HG03135 (cell line): ENCODE results near the gene MAP4K3.
A peak's percentile ranks its signal among the peaks of the same experiment; 100 is the strongest.
"Not testable (repeated sequence)": the region's sequence is repeated elsewhere in the genome, so short reads cannot be mapped to it uniquely, and the experiment has no call there.

Experiments
- ATAC-seq: cut with Tn5 transposase; IDR thresholded peaks from one replicate; pipeline ENCODE4 v1.9.1; 2021; ENCODE audit warnings: mild to moderate bottlenecking, moderate library complexity; ENCODE audit not compliant: unreplicated experiment

The MAP4K3 gene

DNA sequence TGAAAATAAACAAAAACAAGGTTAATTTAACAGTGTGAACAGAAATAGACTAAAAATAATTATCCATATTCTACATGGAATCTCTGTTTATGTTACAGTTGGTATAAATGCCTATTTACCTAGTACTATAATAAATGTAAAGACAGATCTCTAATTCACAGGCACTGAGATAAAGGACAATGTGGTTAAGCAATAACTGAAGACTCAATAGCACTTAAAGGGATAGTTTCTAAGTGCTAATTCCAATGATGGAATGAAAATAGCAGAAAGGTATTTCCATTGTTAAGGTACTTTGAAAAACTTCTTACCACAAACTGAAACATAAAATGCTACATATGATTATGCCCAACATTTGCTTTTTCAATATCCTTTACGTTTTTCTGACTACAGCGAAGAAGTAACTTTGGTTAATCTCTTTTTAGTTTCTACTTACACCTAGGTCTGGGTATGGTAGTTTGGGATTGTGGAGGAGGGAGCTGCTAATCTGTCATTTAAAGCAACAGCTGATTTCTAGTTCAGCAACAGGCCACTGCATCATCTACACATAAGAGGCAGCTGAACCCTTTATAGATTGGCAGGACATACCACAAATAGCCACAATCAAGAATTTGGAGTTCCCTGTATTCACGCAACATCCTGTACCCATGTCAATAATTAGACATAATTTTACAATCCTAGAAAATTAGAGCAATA, 27.2 kb downstream of the MAP4K3 start:
- ATAC-seq: no peak

DNA sequence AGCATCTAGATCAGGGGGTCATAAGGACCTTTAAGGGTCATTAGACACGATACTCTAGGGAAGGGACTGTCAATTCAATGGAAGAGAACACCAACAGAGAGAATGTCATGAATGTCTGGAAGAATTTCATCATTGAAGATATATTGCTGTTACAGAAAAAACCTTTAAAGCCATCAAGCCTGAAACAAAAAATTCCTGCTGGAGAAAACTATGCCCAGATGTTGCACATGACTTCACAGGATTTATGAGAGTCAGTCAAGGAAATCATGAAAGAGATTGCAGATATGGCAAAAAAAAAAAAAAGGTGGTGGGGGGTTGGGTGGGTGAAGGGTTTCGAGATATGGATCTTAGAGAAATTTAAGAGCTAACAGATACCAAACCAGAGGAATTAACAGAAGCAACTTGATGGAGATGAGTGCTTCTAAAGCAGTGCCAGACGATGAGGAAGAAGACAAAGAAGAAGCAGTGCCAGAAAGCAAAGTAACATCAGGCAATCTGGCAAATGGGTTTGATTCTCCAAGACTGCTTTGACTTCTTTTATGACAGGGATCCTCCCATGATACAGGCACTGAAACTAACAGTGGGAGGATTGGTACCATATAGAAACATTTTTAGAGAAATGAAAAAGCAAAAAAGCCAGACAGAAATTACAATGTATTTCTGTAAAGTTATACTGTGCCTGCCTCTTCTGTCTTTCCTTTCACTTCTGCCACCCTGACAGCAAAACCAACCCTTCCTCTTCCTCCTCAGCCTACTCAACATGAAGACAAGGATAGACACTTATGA, 28.5 kb downstream of the MAP4K3 start:
- ATAC-seq: peak; percentile 64

DNA sequence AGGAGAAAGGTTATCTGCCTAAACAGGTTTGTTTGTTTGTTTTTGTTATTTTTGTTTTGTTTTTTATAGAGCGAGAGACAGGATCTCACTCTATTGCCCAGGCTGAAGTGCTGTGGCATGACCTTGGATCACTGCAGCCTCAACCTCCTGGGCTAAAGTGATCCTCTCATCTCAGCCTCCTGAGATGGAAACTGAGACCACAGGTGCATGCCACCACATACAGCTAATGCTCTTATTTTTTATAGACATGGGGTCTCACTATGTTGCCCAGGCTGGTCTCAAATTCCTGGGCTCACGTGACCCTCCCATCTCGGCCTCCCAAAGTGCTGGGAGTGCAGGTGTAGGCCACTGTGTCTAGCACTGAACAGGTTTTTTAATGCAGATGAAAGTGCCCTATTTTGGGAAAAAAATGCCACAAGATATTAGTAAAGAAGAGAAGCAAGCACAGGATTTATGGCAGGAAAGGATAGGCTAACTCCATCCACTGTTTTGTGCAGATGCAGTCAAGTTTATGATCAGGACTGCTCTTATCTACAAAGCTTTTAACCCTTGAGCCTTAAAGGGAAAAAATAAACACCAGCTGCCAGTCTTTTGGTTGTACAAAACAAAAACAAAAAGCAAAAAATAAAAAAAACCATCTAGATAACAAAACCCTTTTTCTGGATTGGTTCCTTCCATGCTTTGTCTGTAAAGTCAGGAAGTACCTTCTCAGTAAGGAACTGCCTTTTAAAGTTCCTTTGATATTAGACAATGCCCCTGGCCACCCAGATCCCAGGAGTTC, 29.4 kb downstream of the MAP4K3 start:
- no peak for ATAC-seq

DNA sequence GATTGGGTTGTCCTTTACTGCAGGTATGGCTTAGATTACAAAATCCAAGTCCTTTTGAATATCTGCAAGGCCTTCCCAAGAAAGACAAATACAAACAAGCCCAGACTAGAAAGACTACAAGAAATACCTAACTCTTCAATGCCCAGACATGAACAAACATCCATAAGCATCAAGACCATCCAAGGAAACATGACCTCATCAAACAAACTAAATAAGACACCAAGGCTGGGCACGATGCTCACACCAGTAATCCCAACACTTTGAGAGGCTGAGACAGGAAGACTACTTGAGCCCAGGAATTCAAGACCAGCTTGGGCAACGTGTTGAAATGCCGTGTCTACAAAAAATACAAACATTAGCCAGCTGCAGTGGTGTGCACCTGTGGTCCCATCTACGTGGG, 31.7 kb downstream of the MAP4K3 start:
- ATAC-seq: no peak

DNA sequence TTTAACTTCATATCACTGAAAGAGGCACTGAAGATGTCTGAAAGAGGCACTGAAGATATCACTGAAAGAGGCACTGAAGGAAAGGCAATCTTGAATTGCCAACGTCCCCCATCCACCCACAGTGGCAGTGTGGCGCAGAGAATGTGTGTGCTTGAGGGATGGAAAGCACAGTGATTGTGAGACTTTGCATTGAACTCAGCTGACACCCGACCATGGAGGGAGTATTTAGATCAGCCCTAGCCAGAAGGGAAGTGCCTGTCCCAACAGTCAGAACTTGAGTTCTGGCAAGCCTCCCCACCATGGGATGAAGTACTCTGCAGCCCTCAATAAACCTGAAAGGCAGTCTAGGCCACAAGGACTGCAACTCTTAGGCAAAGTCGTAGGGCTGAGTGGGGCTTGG, 33.8 kb downstream of the MAP4K3 start:
- ATAC-seq: no peak

DNA sequence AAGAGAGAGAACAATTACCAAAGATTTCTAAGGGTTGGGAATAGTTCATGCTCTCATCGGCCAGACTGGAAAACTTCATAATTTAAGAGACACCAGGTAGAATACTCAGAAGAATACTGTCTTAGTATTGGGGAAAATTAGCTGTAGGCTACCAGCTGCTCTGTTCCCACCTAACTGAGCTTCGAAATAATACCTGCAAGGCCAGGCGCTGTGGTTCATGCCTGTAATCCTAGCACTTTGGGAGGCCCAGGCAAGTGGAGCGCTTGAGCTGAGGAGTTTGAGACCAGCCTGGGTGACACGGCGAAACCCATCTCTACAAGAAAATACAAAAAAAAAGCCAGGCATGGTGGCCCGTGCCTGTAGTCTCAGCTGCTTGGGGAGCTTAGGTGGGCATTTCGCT, 35.8 kb downstream of the MAP4K3 start:
- no peak for ATAC-seq

DNA sequence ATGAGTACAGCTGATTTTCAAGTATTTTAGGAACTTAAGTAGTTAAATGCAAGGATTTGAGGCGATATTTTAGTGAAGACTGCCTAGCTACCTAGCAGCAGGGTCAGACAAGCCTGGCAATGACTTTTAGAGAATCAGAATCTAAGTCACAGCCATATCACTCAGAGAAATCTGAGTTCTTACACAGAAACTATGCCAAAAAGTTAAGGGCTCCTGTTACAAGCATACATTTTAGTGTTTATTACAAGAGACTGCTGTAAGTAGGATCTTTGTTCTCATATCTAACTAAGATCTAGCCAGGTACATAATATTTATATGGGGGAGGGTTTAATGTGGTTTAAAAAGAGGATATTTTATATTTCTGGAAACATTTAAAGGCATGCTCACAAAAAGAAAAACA, 37.5 kb downstream of the MAP4K3 start:
- ATAC-seq: no peak

DNA sequence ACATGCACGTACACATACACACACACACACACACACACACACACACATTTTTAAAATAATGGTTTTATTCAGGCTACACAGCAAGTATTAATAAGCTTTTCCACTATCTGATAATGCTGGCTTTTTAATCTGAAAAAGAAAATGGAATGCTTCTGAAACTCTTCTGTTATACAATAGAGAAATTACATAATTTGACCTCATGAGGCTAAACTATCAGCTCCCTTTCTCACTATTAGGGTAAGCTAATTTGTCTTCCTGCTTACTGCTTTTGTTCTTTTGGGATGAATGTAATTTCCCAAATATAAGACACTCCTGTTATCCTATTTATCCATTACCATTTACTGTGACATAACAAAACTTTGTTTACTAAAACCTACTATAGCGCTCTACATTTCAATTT, 41.8 kb downstream of the MAP4K3 start:
- no peak for ATAC-seq

DNA sequence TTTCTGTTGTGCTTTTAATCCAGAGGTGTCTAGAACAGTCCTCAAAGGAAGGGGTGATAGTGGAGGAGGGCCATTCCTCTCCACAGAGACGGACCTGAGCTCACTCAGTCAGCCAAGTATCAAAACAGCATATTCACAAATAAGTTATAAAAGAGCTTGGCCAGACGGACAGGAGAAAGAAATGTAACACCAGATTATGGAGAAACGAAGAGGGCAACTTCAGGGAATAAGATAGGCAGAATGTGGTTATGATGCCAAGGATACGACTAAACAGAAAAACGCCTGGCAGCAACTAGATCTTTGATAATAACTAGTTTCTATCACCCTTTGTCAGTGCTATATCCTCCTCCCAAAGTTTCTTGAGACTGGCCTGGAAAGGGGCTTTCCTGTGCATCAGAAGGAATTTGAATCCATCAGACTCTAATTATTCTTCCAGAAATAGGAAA, 42.5 kb downstream of the MAP4K3 start:
- no peak for ATAC-seq

DNA sequence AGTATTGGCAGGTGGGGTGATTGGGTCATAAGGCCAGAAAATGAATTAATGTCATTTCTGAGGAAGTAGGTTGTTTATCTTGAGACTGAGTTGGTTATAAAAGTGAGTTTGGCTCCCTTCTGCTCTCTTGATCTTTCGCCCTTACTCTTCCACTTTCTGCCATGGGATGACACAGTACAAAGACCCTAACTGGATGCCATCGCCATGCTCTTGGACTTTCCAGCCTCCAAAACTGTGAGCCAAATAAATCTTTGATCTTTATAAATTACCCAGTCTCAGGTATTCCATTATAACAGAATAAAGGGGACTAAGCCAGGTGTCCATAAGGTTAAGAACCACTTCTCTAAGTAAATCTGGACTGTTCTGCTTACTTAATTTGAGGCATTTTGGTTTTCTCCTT, 44.4 kb downstream of the MAP4K3 start:
- no peak for ATAC-seq

DNA sequence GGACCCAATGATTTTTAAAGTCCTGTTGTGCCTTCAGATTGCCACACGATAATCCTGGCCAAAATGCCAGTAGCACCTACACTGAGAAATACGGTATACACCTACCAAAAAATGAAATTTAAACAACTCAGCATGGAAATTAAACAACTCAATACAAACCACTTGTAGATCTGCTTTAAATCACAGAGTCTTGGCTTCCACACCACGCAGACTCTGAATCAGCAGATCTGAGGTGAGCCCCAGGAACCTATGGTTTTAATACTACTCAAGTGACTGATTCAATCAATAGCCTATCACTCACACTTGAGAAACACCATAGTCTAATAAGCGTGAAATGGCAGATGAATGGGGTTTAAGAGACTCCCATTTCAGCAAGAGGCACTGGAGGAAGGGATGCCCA, 46.9 kb downstream of the MAP4K3 start:
- no peak for ATAC-seq

DNA sequence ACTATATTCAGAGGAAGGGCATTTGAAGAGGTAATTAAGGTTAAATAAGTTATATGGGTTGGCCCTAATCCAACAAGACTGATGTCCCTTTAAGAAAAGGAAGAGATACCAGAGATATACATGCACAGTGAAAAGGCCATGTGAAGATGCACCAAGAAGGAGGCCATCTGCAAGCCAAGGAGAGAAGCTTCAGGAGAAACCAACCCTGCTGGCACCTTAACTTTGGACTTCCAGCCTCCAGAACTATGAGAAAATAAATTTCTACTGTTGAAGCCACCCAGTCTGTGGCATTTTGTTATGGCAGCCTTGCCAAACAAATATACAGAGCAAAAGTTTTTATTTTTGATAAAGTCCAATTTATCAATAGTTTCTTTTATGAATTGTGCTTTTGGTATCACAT, 51.0 kb downstream of the MAP4K3 start:
- no peak for ATAC-seq

DNA sequence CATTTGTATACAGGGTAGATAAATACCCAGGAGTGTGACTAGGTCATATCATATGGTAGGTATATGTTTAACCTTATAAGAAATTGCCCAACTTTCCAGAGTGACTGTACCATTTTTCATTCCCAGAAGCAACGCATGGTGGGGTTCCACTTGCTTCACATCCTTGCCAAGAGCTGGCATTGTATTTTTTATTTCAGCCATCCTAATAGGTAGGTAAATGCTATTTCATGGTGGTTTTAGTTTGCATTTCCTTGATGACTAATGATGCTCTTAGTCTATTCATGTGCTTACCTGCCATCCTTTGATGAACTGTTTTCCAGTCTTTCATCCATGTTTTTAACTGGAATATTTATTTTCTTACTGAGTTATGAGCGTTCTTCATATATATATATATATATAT, 51.9 kb downstream of the MAP4K3 start:
- no peak for ATAC-seq

DNA sequence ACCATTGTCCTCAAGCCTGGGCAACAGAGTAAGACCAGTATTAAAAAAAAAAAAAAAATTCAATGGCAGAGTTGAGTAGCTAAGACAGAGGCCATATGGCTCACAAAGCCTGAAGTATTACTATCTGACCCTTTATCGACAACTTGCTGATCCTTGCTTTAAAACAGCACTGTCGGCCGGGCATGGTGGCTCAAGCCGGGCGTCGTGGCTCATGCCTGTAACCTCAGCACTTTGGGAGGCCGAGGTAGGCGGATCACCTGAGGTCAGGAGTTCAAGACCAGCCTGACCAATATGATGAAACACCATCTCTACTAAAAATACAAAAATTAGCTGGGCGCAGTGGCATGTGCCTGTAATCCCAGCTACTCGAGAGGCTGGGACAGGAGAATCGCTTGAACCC, 53.0 kb downstream of the MAP4K3 start:
- not testable (repeated sequence) for ATAC-seq

DNA sequence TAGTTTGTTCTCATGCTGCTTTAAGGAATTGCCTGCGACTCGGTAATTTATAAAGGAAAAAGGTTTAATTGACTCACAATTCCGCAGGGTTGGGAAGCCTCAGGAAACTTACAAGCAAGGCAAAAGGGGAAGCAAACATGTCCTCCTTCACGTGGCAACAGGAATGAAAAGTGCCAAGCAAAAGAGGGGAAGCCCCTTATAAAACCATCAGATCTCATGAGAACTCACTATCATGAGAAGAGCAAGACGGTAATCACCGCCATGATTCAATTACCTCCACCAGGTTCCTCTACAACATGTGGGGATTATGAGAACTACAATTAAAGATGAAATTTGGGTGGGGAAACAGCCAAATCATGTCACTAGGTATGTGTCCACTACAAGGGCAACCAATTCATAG, 53.9 kb downstream of the MAP4K3 start:
- ATAC-seq: no peak

DNA sequence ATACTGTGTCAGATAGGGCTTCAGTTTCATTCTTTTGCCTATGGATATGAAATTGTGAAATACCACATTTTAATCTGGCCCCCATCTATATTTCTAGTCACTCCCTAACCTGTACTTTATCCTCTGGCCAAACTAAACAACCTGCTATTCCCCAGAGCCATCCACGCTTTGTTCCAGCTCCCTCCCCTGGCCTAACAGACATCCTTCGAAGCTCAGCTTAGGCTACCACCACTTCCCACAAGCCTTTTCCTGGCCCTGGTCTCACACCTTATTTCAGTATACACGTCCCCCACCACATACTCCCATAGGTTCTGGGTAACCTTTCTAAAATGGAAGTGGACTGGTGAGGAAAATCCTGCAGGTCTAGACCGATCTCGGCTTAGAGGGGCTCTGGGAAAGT, 55.4 kb downstream of the MAP4K3 start:
- no peak for ATAC-seq

DNA sequence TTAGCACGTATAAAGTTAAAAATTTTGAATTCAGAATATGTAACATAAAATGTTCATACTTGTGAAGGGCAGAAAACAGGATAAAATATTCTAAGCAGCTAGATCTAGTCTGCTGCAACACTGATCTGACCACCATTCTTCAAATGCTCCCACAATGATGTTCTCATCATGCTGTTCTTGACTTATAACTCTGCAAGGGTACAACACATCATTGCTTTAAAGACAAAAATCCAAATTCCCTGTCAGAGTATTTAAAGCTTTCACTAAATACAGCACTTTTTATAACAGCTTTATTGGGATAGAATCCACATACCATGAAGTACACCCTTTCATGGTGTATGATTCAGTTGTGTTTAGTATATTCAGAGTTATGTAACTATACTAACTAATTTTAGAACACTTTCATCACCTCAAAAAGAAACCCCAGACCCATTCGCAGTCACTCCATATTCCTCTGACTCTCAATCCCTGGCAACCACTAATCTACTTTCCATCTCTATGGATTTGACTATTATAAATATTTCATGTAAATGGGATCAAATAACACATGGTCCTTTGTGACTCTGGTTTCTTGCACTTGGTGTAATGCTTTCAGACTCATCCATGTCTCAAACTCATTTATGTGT, 56.4 kb downstream of the MAP4K3 start:
- ATAC-seq: no peak

DNA sequence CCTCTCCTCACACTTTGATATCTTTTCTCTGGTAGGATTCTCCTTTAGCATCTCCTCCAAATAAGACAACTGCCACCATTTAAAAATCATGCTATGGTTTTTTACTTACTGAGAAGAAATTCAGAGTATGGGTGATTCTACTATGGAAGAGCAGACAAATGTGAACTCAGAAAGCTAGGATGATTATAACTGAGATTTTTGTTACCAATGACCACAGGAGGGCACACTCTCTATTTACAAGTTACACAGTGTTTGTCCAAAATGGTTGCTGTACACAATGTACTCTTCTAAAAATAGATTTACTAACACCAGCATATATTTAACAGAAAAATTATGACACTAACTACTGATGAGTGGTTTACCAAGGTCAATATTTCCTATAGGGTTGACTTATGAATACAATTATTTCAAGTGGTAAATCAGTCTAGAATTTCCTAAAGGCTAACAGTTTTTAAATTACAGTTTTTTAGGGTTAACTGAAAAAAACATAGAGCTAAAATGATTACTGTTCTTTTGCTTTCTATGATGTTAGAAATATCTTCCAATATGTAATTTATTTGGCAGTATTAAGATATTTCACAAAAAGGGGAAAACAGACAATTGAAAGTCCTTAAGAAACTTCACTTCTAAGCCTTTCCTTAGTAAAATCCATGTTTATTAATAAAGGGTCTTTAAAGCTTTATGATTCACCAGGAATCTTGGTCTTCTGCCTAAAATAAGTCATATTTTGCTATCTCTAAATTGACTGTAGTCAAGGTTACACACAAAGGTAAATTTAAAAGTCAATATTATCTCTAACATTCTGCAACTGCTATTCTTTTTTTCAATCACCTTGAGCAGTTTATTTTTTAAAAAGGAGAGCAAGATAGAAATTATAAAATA, 57.2 kb downstream of the MAP4K3 start:
- peak; percentile 77 for ATAC-seq

DNA sequence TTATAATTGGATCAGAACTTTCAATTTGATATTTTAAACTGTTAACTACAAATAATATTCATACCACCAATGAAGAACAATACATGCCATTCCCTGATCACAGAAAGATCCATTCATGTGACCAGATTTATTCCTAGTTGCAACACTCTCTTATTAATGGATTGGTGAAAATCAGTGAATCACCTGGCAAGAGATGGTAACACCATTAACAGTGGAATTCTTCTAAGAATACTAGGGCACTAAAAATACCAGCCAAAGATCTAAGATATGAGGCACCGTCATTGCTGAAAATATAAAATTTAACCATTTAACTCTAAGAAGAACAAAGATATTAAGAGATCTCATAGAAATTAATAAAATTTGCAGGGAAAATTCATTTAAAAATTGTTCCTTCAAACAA, 58.1 kb downstream of the MAP4K3 start:
- no peak for ATAC-seq

DNA sequence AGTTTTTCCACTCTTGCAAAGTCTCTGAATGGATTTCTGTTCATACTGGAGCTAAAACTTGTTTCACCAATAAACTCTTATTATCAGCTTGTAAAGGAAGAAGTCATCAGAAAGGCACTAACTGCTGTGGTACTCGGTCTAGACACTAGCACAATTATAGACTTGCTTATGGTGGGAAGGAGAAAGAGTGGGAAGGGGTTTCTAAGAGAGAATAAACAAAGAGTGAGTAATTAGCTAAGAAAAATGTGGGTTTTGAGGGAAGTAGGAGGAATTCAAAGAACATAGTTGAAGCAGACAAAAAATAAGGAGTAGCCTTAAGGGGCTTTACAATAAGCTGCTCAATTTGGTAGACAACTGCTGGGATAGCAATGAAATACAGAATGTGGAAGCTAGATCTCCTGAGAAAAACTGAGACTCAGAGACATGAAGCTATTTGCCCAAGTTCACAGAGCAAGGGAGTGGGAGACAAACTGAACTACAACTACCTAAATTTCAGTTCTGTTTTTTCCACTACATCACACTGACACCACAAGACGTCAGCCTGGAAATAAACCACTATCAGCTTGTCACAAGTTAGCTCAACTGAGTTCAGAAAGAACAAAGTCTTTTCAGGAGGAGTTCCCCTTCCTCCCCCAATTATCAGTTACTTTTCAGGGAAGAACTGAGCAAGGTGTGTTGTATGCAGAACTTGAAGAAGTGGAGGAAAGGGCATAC, 59.7 kb downstream of the MAP4K3 start:
- ATAC-seq: no peak
